ENCODE measurements around the gene TMEM256. TPM values are rescaled to one million over a fixed set of nuclear protein-coding genes. Genes with fewer than 3 reads are reported as not detected.

The TMEM256 gene
- total and polyA plus RNA-seq, 5 donors from 2014 or later = 23.0 to 80.9 (median 66.3) TPM

DNA sequence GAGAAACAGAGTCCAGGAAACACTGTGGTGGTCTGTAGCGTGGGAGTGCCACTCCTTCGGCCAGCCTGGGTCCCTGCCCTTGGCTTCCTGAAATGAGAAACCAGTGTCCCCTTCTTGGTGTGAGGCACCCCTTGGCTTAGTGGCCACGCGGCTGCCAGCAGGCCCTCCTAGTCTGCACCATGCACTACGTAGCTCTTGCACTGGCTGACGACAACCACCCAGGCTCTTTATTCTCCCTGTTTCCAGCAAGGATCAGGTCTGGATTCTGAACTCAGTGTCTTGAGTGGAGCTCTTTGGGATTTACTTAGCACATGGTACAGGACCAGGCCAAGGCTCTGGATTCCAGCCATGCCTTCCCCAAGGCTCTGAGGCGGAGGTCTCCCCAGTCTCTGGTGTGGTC lies 23.7 kb upstream of the TMEM256 start:
- no peaks in the 10 kb centered on the region for H3K27me3 ChIP-seq (ENCODE audit: control insufficient read depth, insufficient read depth, low read length)
- H3K9me3 ChIP-seq (ENCODE audit: control insufficient read depth in 2 of 2, low read length in 2 of 2) = no peaks in the 10 kb centered on the region
- Mint-ChIP-seq H3K27me3 (no peaks in the 10 kb centered on the region), H3K9me3 (no peaks in the 10 kb centered on the region), H3K27ac (no peak overlapping the region), H3K4me3 (no peak overlapping the region), H3K4me1 (no peaks in the 10 kb centered on the region), H3K36me3 (no peaks in the 10 kb centered on the region)
- H3K4me1 ChIP-seq (ENCODE audit: control insufficient read depth, insufficient read depth, low read length, poor library complexity, severe bottlenecking) = no peaks in the 10 kb centered on the region
- H3K4me3 ChIP-seq (ENCODE audit: low read depth, low read length) = no peak overlapping the region
- DNase-seq = no peak
- no peak overlapping the region for H3K27ac ChIP-seq (ENCODE audit: insufficient read depth, low read length, poor library complexity, severe bottlenecking)
- H3K36me3 ChIP-seq (ENCODE audit: control insufficient read depth, insufficient read depth, low read length) = no peaks in the 10 kb centered on the region
- no peak for ATAC-seq (ENCODE audit: low read depth in 2 of 2)

DNA sequence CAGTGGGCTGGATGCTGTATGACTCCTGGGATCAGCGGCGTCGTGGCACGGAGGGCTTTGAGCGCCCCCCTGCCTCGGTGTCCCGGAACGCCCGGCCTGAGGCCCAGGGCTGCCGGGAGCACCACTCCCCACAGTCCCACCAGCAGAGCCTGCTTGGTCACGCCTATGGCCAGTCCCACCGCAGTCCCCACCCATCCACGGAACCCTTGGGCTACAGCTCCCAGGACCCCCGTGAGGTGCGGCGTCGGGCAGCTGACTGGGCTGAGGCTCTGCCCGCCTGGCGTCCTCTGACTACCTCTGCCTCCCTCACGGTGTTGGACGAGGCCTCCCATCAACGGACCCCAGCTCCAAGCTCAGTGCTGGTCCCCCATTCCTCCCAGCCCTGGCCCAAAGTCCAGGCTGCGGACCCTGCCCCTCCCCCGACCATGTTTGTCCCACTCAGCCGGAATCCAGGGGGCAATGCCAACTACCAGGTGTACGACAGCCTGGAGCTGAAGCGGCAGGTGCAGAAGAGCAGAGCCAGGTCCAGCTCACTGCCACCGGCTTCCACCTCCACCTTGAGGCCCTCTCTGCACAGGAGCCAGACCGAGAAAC lies 23.1 kb upstream of the TMEM256 start:
- Mint-ChIP-seq H3K27ac (no peak overlapping the region), H3K4me1 (no peaks in the 10 kb centered on the region), H3K36me3 (no peaks in the 10 kb centered on the region), H3K27me3 (no peaks in the 10 kb centered on the region), H3K9me3 (no peaks in the 10 kb centered on the region), H3K4me3 (no peak overlapping the region)
- Histone ChIP-seq H3K27me3 (ENCODE audit: control insufficient read depth, insufficient read depth, low read length) (no peaks in the 10 kb centered on the region), H3K36me3 (ENCODE audit: control insufficient read depth, insufficient read depth, low read length) (no peaks in the 10 kb centered on the region), H3K4me1 (ENCODE audit: control insufficient read depth, insufficient read depth, low read length, poor library complexity, severe bottlenecking) (no peaks in the 10 kb centered on the region), H3K4me3 (ENCODE audit: low read depth, low read length) (no peak overlapping the region), H3K27ac (ENCODE audit: insufficient read depth, low read length, poor library complexity, severe bottlenecking) (no peak overlapping the region), H3K9me3 (ENCODE audit: control insufficient read depth in 2 of 2, low read length in 2 of 2) (no peaks in the 10 kb centered on the region)
- no peak for DNase-seq
- ATAC-seq (ENCODE audit: low read depth in 2 of 2) = no peak

DNA sequence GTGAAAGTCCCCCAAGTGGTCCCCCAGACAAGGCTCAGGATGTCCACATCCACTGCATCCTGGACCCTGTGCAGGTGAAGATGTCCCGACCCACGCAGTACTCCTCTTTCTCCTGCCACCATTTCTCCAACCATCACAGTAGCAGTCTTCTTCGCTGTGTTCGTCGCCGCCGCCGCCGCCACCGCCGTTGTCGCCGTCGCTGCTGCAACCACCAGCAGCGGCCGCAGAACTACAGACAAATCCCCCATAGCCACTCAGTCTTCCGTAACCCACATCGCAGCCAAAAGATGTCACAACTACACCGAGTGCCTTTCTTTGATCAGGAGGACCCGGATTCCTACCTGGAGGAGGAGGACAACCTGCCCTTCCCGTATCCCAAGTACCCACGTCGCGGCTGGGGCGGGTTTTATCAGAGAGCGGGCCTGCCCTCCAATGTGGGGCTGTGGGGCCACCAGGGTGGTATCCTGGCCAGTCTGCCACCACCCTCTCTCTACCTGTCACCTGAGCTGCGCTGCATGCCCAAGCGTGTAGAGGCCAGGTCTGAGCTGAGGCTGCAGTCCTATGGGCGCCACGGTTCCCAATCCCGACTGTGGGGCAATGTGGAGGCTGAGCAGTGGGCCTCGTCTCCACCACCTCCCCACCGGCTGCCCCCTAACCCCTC lies 22.4 kb upstream of the TMEM256 start:
- H3K4me3 Mint-ChIP-seq = no peak overlapping the region
- H3K36me3 ChIP-seq (ENCODE audit: control insufficient read depth, insufficient read depth, low read length) = no peaks in the 10 kb centered on the region
- no peaks in the 10 kb centered on the region for H3K27me3 ChIP-seq (ENCODE audit: control insufficient read depth, insufficient read depth, low read length)
- H3K27ac Mint-ChIP-seq = no peak overlapping the region
- H3K4me3 ChIP-seq (ENCODE audit: low read depth, low read length) = no peak overlapping the region
- ATAC-seq (ENCODE audit: low read depth in 2 of 2) (no peak), DNase-seq (no peak)
- no peaks in the 10 kb centered on the region for H3K36me3 Mint-ChIP-seq
- H3K27me3 Mint-ChIP-seq = no peaks in the 10 kb centered on the region
- no peaks in the 10 kb centered on the region for H3K9me3 ChIP-seq (ENCODE audit: control insufficient read depth in 2 of 2, low read length in 2 of 2)
- no peaks in the 10 kb centered on the region for H3K9me3 Mint-ChIP-seq
- no peaks in the 10 kb centered on the region for H3K4me1 ChIP-seq (ENCODE audit: control insufficient read depth, insufficient read depth, low read length, poor library complexity, severe bottlenecking)
- H3K4me1 Mint-ChIP-seq = no peaks in the 10 kb centered on the region
- no peak overlapping the region for H3K27ac ChIP-seq (ENCODE audit: insufficient read depth, low read length, poor library complexity, severe bottlenecking)

DNA sequence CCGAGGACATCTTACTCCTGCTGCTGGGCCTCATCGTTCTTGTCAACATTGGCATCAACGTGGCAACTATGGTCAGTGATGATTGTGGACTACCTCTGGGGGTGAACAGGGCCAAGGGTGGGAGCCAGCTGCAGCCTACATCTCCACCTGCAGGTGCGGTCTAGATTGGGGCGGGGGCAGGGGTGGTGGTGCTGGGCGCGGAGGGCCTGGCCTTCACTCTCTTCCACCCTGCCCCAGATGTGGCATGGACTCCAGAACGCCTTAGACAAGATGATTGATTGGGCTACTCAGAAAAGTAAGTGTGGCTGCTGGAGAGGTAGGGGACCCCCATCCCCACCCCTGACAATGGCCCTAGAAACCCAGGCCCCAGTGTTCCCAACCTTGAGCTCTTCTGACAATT lies 21.9 kb upstream of the TMEM256 start:
- Mint-ChIP-seq H3K27ac (no peak overlapping the region), H3K4me3 (no peak overlapping the region), H3K27me3 (no peaks in the 10 kb centered on the region), H3K36me3 (no peaks in the 10 kb centered on the region), H3K4me1 (no peaks in the 10 kb centered on the region), H3K9me3 (peaks cover 0 to 1% (median 0%) of the 10 kb centered on the region in 7 donors)
- Histone ChIP-seq H3K4me3 (ENCODE audit: low read depth, low read length) (no peak overlapping the region), H3K4me1 (ENCODE audit: control insufficient read depth, insufficient read depth, low read length, poor library complexity, severe bottlenecking) (no peaks in the 10 kb centered on the region), H3K36me3 (ENCODE audit: control insufficient read depth, insufficient read depth, low read length) (no peaks in the 10 kb centered on the region), H3K27ac (ENCODE audit: insufficient read depth, low read length, poor library complexity, severe bottlenecking) (no peak overlapping the region), H3K27me3 (ENCODE audit: control insufficient read depth, insufficient read depth, low read length) (no peaks in the 10 kb centered on the region), H3K9me3 (ENCODE audit: control insufficient read depth in 2 of 2, low read length in 2 of 2) (no peaks in the 10 kb centered on the region)
- ATAC-seq (ENCODE audit: low read depth in 2 of 2) (no peak), DNase-seq (no peak)

DNA sequence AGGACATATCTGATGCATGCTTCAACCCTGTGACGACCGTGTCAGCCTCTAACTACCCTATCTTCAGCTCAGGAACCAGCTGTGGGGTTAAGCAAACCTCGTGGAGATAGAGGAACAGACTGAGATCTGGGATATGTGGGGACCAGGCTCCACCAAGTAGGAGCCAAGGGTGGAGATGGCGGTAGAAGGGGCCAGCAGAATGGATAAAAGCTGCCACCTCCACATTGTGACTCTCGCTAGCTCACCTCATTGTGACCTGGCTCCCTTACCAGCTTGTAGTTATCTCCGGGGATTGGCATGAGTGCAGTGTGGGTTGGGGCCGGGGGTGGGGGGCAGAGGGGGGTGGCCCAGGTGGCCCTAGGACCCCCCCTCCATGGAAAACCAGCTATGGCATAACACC lies 21.4 kb upstream of the TMEM256 start, which contains the start of gene SPEM2:
Gene SPEM2 (plus strand): TSS at position 301 of the 400 bp plus-strand sequence. CDS start 73 bp downstream, at position 374.
- Mint-ChIP-seq H3K9me3 (peaks cover 0 to 1% (median 0%) of the 10 kb centered on the region in 7 donors), H3K4me3 (no peak within 1 kb of the TSS), H3K27ac (no peak within 1 kb of the TSS), H3K36me3 (no peaks in the 10 kb centered on the region), H3K27me3 (no peaks in the 10 kb centered on the region), H3K4me1 (no peaks in the 10 kb centered on the region)
- H3K27ac ChIP-seq (ENCODE audit: insufficient read depth, low read length, poor library complexity, severe bottlenecking) = no peak within 1 kb of the TSS
- DNase-seq (no peak), ATAC-seq (ENCODE audit: low read depth in 2 of 2) (no peak)
- no peaks in the 10 kb centered on the region for H3K36me3 ChIP-seq (ENCODE audit: control insufficient read depth, insufficient read depth, low read length)
- H3K9me3 ChIP-seq (ENCODE audit: control insufficient read depth in 2 of 2, low read length in 2 of 2) = no peaks in the 10 kb centered on the region
- H3K27me3 ChIP-seq (ENCODE audit: control insufficient read depth, insufficient read depth, low read length) = no peaks in the 10 kb centered on the region
- H3K4me1 ChIP-seq (ENCODE audit: control insufficient read depth, insufficient read depth, low read length, poor library complexity, severe bottlenecking) = no peaks in the 10 kb centered on the region
- no peak within 1 kb of the TSS for H3K4me3 ChIP-seq (ENCODE audit: low read depth, low read length)

DNA sequence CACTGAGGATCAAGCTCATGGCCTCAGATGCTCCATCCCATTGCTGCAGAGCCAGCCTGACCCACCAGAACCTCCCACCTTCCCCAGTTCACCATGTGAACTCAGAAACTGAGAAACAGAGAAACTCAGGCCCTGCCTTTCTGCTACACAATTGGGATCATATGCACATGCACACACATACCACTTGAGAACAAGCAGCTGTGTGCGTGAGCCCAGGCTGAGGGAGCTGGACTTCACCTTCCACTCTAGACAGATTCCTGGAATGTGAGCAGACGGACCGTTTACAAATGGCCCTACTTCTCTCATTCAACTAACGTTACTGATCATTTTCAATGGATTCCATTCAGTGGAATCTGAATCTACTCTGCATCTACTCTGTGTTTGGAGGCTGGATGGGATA lies 19.8 kb upstream of the TMEM256 start:
- H3K9me3 Mint-ChIP-seq = peaks cover 0 to 1% (median 0%) of the 10 kb centered on the region in 7 donors
- Histone ChIP-seq H3K9me3 (ENCODE audit: control insufficient read depth in 2 of 2, low read length in 2 of 2) (no peaks in the 10 kb centered on the region), H3K4me3 (ENCODE audit: low read depth, low read length) (no peak overlapping the region), H3K36me3 (ENCODE audit: control insufficient read depth, insufficient read depth, low read length) (no peaks in the 10 kb centered on the region), H3K27ac (ENCODE audit: insufficient read depth, low read length, poor library complexity, severe bottlenecking) (no peak overlapping the region), H3K27me3 (ENCODE audit: control insufficient read depth, insufficient read depth, low read length) (no peaks in the 10 kb centered on the region), H3K4me1 (ENCODE audit: control insufficient read depth, insufficient read depth, low read length, poor library complexity, severe bottlenecking) (no peaks in the 10 kb centered on the region)
- H3K4me1 Mint-ChIP-seq = no peaks in the 10 kb centered on the region
- no peak overlapping the region for H3K4me3 Mint-ChIP-seq
- H3K36me3 Mint-ChIP-seq = no peaks in the 10 kb centered on the region
- H3K27ac Mint-ChIP-seq = no peak overlapping the region
- H3K27me3 Mint-ChIP-seq = peaks cover 4% of the 10 kb centered on the region
- DNase-seq (no peak), ATAC-seq (ENCODE audit: low read depth in 2 of 2) (no peak)

DNA sequence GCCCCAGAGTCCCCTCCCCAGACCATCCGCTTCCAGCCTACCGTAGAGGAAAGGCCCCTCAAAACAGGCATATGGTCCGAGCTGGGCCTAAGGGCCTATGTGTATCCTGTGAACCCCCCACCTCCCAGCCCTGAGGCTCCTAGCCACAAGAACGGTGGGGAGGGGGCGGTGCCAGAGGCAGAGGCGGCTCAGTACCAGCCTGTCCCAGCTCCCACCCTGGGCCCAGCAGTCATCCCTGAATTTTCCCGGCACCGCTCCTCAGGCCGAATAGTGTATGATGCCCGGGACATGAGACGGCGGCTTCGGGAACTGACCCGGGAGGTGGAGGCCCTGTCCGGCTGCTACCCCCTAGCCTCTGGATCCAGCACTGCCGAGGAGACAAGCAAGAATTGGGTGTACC lies 17.3 kb upstream of the TMEM256 start:
- H3K4me1 ChIP-seq (ENCODE audit: control insufficient read depth, insufficient read depth, low read length, poor library complexity, severe bottlenecking) = no peaks in the 10 kb centered on the region
- peaks cover 0 to 1% (median 0%) of the 10 kb centered on the region in 7 donors for H3K9me3 Mint-ChIP-seq
- DNase-seq (no peak), ATAC-seq (ENCODE audit: low read depth in 2 of 2) (no peak)
- H3K27ac ChIP-seq (ENCODE audit: insufficient read depth, low read length, poor library complexity, severe bottlenecking) = no peak overlapping the region
- H3K36me3 Mint-ChIP-seq = no peaks in the 10 kb centered on the region
- H3K9me3 ChIP-seq (ENCODE audit: control insufficient read depth in 2 of 2, low read length in 2 of 2) = no peaks in the 10 kb centered on the region
- peaks cover 4% of the 10 kb centered on the region for H3K27me3 Mint-ChIP-seq
- H3K4me3 Mint-ChIP-seq = no peak overlapping the region
- H3K4me1 Mint-ChIP-seq = no peaks in the 10 kb centered on the region
- no peak overlapping the region for H3K4me3 ChIP-seq (ENCODE audit: low read depth, low read length)
- H3K36me3 ChIP-seq (ENCODE audit: control insufficient read depth, insufficient read depth, low read length) = no peaks in the 10 kb centered on the region
- H3K27me3 ChIP-seq (ENCODE audit: control insufficient read depth, insufficient read depth, low read length) = no peaks in the 10 kb centered on the region
- H3K27ac Mint-ChIP-seq = no peak overlapping the region
